GM23338 (cell line): ENCODE data around the gene GRK3. TPM values are rescaled to one million over a fixed set of nuclear protein-coding genes. Genes with fewer than 3 reads are reported as not detected.

Source experiments
- ATAC-seq: fragments of 200-7000 bp; cut with Tn5 transposase; 3 replicates; pipeline ENCODE4 v1.9.1; 2020
- DNase-seq: peaks from one replicate; pipeline ENCODE4 v3.0.0-alpha.2; 2015; ENCODE audit warnings: low spot score
- H2AFZ ChIP-seq: fragments of 200-600 bp; sonication (generic); 2 replicates; pipeline ENCODE4 v1.8.0; 2016; ENCODE audit warnings: antibody characterized with exemption, mild to moderate bottlenecking, moderate library complexity
- H3F3A ChIP-seq: fragments of 200-600 bp; sonication (generic); replicated peaks from 2 replicates; pipeline ENCODE4 v1.8.0; 2017; ENCODE audit warnings: antibody characterized with exemption, mixed run types, low read depth
- H3K27ac ChIP-seq: fragments of 200-600 bp; sonication (generic); 2 replicates; pipeline ENCODE4 v1.6.1; 2016; ENCODE audit warnings: low read depth
- H3K27me3 ChIP-seq: fragments of 200-600 bp; sonication (generic); 2 replicates; pipeline ENCODE4 v1.8.0; 2016; ENCODE audit warnings: mild to moderate bottlenecking, mixed run types, moderate library complexity; ENCODE audit not compliant: insufficient read depth
- H3K36me3 ChIP-seq: fragments of 200-600 bp; sonication (generic); 2 replicates; pipeline ENCODE4 v1.8.0; 2016; ENCODE audit warnings: mild to moderate bottlenecking; ENCODE audit not compliant: insufficient read depth
- H3K4me1 ChIP-seq: fragments of 200-600 bp; sonication (generic); 2 replicates; pipeline ENCODE4 v1.8.0; 2016; ENCODE audit warnings: mild to moderate bottlenecking, moderate library complexity; ENCODE audit not compliant: insufficient read depth
- H3K4me2 ChIP-seq: fragments of 200-600 bp; sonication (generic); 2 replicates; pipeline ENCODE4 v1.7.1; 2017; ENCODE audit warnings: mixed run types
- H3K4me3 ChIP-seq: fragments of 200-600 bp; sonication (generic); 2 replicates; pipeline ENCODE4 v1.6.1; 2016; ENCODE audit warnings: mixed run types
- H3K79me2 ChIP-seq: fragments of 200-600 bp; sonication (generic); replicated peaks from 2 replicates; pipeline ENCODE4 v1.8.0; 2017; ENCODE audit warnings: mild to moderate bottlenecking; ENCODE audit not compliant: insufficient read depth
- H3K9me2 ChIP-seq: fragments of 200-600 bp; sonication (generic); 2 replicates; pipeline ENCODE4 v1.8.0; 2017; ENCODE audit not compliant: insufficient read depth
- H4K20me1 ChIP-seq: fragments of 200-600 bp; sonication (generic); replicated peaks from 2 replicates; pipeline ENCODE4 v1.8.0; 2017; ENCODE audit warnings: mild to moderate bottlenecking; ENCODE audit not compliant: insufficient read depth
- H3K27ac Mint-ChIP-seq: 2 replicates; pipeline ENCODE4 v1.8.0; 2020; ENCODE audit warnings: inconsistent platforms, mild to moderate bottlenecking, moderate library complexity, mixed read lengths
- H3K27me3 Mint-ChIP-seq: 3 replicates; pipeline ENCODE4 v1.8.0; 2022; ENCODE audit warnings: low read depth, mild to moderate bottlenecking, moderate library complexity, mixed read lengths, inconsistent platforms; ENCODE audit not compliant: insufficient read depth, poor library complexity
- H3K36me3 Mint-ChIP-seq: 3 replicates; pipeline ENCODE4 v1.8.0; 2021; ENCODE audit warnings: low read depth, mild to moderate bottlenecking, inconsistent platforms, moderate library complexity, mixed read lengths
- H3K4me1 Mint-ChIP-seq: 3 replicates; pipeline ENCODE4 v1.8.0; 2020; ENCODE audit warnings: mild to moderate bottlenecking, inconsistent platforms, mixed read lengths
- H3K4me3 Mint-ChIP-seq: 3 replicates; pipeline ENCODE4 v1.8.0; 2021; ENCODE audit warnings: moderate library complexity, mild to moderate bottlenecking, inconsistent platforms, mixed read lengths
- H3K9me3 Mint-ChIP-seq: 3 replicates; pipeline ENCODE4 v1.8.0; 2020; ENCODE audit warnings: moderate library complexity, mild to moderate bottlenecking, inconsistent platforms, mixed read lengths
- CREB1 ChIP-seq: fragments of 250-450 bp; sonication (Bioruptor Pico); IDR thresholded peaks from 2 replicates; pipeline ENCODE4 v1.5.0; 2020; ENCODE audit warnings: low read depth, mild to moderate bottlenecking, moderate library complexity
- EZH2 ChIP-seq: fragments of 200-600 bp; sonication (generic); IDR thresholded peaks from one replicate; pipeline ENCODE4 v1.8.0; 2017; ENCODE audit warnings: antibody characterized with exemption, mild to moderate bottlenecking, low read depth; ENCODE audit not compliant: unreplicated experiment
- EZH2phosphoT487 ChIP-seq: fragments of 200-600 bp; sonication (generic); IDR thresholded peaks from one replicate; pipeline ENCODE4 v1.8.1; 2018; ENCODE audit warnings: antibody characterized with exemption; ENCODE audit not compliant: unreplicated experiment
- JUNB ChIP-seq: IDR thresholded peaks from one replicate; pipeline ENCODE4 v1.6.1; 2016; ENCODE audit warnings: antibody characterized with exemption; ENCODE audit not compliant: unreplicated experiment
- NANOG ChIP-seq: IDR thresholded peaks from 2 replicates; pipeline ENCODE4 v1.6.1; 2016; ENCODE audit warnings: antibody characterized with exemption, borderline replicate concordance
- POLR2AphosphoS5 ChIP-seq: IDR thresholded peaks from 2 replicates; pipeline ENCODE4 v1.6.1; 2016; ENCODE audit warnings: antibody characterized with exemption, low read depth
- STAT1 ChIP-seq: IDR thresholded peaks from one replicate; pipeline ENCODE4 v1.6.1; 2016; ENCODE audit warnings: antibody characterized with exemption; ENCODE audit not compliant: unreplicated experiment
- ZNF114 ChIP-seq: fragments of 250-450 bp; sonication (Bioruptor Pico); IDR thresholded peaks from 2 replicates; pipeline ENCODE4 v1.5.0; 2020; ENCODE audit warnings: mild to moderate bottlenecking, moderate library complexity
- ZNF331 ChIP-seq: fragments of 250-450 bp; sonication (Bioruptor Pico); IDR thresholded peaks from 2 replicates; pipeline ENCODE4 v1.5.0; 2020; ENCODE audit warnings: low read depth, mild to moderate bottlenecking, moderate library complexity
- polyA plus RNA-seq: library from polyadenylated mRNA; unstranded; fragments of >200 nt; fragmentation: Nextera tagmentation; extraction: Ambion mirVana; gene quantifications from 2 replicates; pipeline ENCODE4 v1.2.1, GENCODE V29; 2016
- total RNA-seq: library from RNA; depleted of rRNA; stranded (reverse); fragments of >200 nt; shearing (Covaris generic); gene quantifications from 2 replicates; pipeline ENCODE4 v1.2.3, GENCODE V29; 2014
- TF ChIP-seq, protein P1 (sequence below): IDR thresholded peaks from 2 replicates; pipeline ENCODE4 v1.6.1; 2016; ENCODE audit warnings: antibody characterized with exemption
- TF ChIP-seq, protein P2 (sequence below): IDR thresholded peaks from one replicate; pipeline ENCODE4 v1.6.1; 2018; ENCODE audit warnings: antibody characterized with exemption; ENCODE audit not compliant: unreplicated experiment
- TF ChIP-seq, protein P3 (sequence below), 2 experiments: fragments of 200-600 bp in 1 of 2; sonication (generic) in 1 of 2; conservative IDR thresholded peaks; 2 replicates each; pipeline versions ENCODE4 v1.5.1 to v1.6.1; 2016 to 2017; ENCODE audit warnings: antibody characterized with exemption in 2 of 2, low read depth in 2 of 2, mild to moderate bottlenecking in 2 of 2, moderate library complexity in 1 of 2

GRK3 gene
- total and polyA plus RNA-seq, 2 experiments from 2014 or later = 6.0 to 25.3 TPM

DNA sequence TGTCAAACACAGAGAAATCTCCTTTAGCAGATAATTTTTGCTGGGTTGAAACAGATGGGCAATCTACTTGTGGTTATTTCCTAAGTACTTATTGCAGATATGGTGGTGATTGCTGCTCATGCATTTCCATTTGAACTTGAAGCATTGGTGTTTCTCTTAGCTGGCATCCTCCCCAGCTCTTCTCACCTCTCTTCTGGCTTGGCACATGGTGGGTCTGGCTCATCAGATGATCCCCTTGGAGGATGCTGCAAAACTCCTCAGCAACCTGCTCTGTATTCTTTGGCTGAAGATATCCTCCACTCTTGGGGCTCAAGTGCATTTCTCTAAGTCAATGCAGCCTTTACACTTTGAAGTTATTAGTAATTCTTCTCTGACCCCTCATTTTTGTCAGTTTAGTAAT lies 90.2 kb downstream of the GRK3 start (continued):
- TF ChIP-seq, protein P1, sequence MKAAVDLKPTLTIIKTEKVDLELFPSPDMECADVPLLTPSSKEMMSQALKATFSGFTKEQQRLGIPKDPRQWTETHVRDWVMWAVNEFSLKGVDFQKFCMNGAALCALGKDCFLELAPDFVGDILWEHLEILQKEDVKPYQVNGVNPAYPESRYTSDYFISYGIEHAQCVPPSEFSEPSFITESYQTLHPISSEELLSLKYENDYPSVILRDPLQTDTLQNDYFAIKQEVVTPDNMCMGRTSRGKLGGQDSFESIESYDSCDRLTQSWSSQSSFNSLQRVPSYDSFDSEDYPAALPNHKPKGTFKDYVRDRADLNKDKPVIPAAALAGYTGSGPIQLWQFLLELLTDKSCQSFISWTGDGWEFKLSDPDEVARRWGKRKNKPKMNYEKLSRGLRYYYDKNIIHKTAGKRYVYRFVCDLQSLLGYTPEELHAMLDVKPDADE = no peak
- TF ChIP-seq CREB1 (CRISPR knock-in tag) (no peak), JUNB (no peak), NANOG (no peak), ZNF114 (no peak)
- TF ChIP-seq, protein P2, sequence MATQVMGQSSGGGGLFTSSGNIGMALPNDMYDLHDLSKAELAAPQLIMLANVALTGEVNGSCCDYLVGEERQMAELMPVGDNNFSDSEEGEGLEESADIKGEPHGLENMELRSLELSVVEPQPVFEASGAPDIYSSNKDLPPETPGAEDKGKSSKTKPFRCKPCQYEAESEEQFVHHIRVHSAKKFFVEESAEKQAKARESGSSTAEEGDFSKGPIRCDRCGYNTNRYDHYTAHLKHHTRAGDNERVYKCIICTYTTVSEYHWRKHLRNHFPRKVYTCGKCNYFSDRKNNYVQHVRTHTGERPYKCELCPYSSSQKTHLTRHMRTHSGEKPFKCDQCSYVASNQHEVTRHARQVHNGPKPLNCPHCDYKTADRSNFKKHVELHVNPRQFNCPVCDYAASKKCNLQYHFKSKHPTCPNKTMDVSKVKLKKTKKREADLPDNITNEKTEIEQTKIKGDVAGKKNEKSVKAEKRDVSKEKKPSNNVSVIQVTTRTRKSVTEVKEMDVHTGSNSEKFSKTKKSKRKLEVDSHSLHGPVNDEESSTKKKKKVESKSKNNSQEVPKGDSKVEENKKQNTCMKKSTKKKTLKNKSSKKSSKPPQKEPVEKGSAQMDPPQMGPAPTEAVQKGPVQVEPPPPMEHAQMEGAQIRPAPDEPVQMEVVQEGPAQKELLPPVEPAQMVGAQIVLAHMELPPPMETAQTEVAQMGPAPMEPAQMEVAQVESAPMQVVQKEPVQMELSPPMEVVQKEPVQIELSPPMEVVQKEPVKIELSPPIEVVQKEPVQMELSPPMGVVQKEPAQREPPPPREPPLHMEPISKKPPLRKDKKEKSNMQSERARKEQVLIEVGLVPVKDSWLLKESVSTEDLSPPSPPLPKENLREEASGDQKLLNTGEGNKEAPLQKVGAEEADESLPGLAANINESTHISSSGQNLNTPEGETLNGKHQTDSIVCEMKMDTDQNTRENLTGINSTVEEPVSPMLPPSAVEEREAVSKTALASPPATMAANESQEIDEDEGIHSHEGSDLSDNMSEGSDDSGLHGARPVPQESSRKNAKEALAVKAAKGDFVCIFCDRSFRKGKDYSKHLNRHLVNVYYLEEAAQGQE = no peak

DNA sequence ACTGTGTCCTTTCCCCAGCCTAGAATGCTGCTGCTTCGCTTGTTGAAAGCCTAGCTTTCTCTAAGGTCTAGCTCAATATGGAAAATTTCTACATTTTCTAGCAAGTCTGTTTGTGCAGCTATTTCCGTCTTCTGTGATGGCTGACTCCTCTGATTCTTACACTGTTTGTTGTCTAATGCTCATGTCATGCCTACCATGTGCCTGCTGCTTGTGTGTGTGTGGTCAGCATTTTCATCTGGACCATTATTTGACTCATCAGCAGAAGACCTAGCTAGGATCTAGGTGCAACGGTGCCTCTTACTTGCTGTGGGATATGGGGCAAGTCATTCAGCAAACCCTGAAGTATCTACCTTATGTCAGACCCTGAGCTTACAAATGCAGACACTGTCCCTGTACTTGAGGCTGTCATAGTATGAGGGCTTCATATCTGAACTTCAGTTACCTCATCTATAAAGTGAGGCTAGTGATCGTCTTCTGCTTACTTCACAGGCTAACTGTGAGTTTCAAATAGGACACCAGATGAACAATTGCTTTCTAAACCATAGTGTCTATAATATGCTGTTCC lies 91.0 kb downstream of the GRK3 start:
- no peak for DNase-seq
- TF ChIP-seq ZNF114 (no peak), EZH2phosphoT487 (no peak), JUNB (no peak), POLR2AphosphoS5 (no peak), CREB1 (CRISPR knock-in tag) (no peak), STAT1 (no peak), ZNF331 (CRISPR knock-in tag) (no peak), NANOG (no peak), EZH2 (no peak)
- TF ChIP-seq, protein P1 = no peak
- TF ChIP-seq, protein P3, sequence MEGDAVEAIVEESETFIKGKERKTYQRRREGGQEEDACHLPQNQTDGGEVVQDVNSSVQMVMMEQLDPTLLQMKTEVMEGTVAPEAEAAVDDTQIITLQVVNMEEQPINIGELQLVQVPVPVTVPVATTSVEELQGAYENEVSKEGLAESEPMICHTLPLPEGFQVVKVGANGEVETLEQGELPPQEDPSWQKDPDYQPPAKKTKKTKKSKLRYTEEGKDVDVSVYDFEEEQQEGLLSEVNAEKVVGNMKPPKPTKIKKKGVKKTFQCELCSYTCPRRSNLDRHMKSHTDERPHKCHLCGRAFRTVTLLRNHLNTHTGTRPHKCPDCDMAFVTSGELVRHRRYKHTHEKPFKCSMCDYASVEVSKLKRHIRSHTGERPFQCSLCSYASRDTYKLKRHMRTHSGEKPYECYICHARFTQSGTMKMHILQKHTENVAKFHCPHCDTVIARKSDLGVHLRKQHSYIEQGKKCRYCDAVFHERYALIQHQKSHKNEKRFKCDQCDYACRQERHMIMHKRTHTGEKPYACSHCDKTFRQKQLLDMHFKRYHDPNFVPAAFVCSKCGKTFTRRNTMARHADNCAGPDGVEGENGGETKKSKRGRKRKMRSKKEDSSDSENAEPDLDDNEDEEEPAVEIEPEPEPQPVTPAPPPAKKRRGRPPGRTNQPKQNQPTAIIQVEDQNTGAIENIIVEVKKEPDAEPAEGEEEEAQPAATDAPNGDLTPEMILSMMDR (conservative IDR thresholded peaks at IDR 0.05; ENCODE audit: low read depth in 2 of 2) = no peak
- TF ChIP-seq, protein P2 = no peak

More for the DNA sequence above, 91.0 kb downstream of the GRK3 start:
- no peaks in the 10 kb centered on the region for H3K36me3 Mint-ChIP-seq
- no peak overlapping the region for H3K4me2 ChIP-seq
- H3K36me3 ChIP-seq = no peaks in the 10 kb centered on the region
- no peaks in the 10 kb centered on the region; the same call in 1 of the 2 replicates for H3K9me2 ChIP-seq
- no peak overlapping the region for H3K4me3 ChIP-seq
- H3K27ac ChIP-seq = no peak overlapping the region
- H3K27me3 ChIP-seq = no peaks in the 10 kb centered on the region
- no peak overlapping the region for H3K27ac Mint-ChIP-seq
- H3K4me1 ChIP-seq = no peaks in the 10 kb centered on the region
- no peaks in the 10 kb centered on the region for H3F3A ChIP-seq
- H3K27me3 Mint-ChIP-seq = peaks cover 3% of the 10 kb centered on the region
- H4K20me1 ChIP-seq = peaks cover 11% of the 10 kb centered on the region
- H2AFZ ChIP-seq = no peak overlapping the region
- H3K9me3 Mint-ChIP-seq = no peaks in the 10 kb centered on the region
- no peaks in the 10 kb centered on the region for H3K4me1 Mint-ChIP-seq
- peaks cover 20% of the 10 kb centered on the region; the same call in 1 of the 2 replicates for H3K79me2 ChIP-seq
- ATAC-seq = no peak
- H3K4me3 Mint-ChIP-seq = no peak overlapping the region
